HG03575 (cell line): ENCODE measurements around the gene MYBBP1A.

ENCODE experiments used
- ATAC-seq: cut with Tn5 transposase; IDR thresholded peaks from one replicate; pipeline ENCODE4 v1.9.1; 2021; ENCODE audit not compliant: unreplicated experiment, insufficient number of reproducible peaks, low FRiP score; ENCODE audit errors: extremely low read depth

The MYBBP1A gene

DNA sequence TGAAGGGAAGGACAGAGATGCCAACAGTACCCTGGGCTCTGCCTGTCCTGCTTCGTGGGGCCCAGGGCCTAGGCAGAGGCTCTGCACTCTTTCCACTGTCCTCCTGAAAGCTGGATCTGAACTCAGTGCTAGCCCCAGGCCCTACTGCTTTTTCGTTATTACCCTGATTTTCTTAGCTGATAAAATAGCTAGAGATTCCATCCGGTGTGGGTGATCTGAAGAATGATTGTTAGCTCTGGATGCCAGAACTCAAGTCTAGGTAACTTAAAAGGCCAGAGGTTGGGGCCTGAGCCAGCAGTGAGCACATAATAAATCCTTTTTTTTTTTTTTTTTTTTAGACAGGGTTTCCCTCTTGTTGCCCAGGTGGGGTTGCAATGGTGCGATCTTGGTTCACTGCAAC lies 1.8 kb upstream of the MYBBP1A start:
- ATAC-seq, result no peak

DNA sequence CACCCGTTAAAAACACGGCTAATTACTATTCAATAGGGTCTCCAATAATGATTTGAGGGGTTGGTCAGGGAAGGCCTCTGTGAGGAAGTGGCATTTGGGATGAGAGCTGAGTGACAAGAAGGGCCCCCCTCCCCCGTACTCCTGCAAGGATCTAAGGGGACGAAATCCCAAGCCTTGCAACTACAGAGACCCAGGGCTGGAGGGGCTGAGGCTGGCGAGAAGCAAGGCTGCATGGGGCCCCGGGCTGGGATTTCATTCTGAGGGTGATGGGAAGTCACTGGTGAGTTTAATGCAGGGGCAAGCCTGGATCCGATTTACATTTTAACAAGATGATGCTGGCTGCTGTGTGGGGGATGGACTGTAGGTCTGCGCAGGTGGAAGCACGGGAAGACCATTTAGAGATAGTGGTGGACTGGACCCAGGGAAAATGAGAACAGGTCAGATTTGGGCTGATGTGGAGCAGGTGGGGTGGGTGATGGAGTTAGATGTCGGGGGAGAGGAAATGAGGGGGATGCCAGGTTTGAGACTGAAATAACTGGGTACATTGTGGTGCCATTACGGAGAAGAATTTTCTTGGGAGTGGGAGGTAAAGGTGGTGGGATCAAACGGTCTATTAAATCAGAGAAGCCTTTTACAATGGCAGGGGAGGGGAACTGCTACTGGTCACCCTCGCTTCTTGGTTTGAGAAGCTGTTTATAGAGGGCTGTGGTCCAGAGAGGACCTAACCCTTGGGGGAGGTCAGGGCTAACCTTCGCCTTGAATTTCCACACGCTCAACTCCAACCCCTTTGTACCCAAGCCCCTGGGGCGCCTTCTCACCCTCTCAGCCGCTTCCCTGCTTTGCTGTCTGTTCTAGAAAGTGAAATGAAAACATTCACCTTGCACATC lies 932 bp upstream of the MYBBP1A start:
- no peak for ATAC-seq

DNA sequence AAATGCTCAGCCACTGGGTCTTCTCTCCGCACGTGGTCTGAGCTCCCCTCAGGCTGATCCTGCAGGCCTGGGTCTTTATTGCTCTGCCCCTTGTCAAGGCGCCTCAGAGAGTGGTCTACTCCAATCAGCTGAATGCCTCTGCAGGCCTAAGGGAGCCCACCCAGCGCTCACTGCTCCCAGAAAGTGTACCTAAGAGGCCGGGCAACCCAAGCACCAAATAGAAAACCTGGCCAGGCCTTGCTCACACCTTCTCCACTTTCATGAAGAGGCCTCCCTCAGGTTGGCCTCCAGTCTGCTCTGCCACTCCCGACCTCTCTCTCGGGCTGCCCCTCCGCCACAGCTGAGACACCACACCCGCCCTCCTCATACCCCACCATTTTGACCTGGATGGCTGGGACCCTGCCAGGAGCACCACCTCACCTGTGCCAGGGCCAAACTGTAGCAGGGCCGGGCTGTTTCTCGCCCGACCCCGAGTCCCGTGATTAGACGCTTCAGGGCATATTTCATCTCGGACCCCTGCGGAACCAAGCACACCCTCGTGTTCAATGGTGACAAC lies 665 bp downstream of the MYBBP1A start:
- no peak for ATAC-seq

DNA sequence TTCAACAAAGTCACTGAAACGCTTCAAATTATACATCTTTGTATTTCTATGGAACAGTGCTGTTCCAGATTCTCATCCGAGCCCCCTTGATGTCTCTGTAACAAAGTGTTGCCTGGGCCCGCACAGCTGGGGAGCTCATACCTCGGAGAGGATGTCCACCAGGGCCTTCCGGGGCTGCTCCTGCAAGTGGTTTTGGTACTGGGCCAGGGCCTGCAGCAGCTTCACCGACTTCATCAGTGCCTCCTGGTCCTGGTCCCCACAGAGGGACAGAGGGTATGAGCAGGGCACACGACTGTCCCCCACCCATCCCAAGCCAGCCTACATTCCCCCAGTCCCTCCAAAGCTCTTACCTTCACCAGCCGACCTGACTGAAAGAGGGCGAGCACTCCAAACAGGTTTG lies 1.5 kb downstream of the MYBBP1A start:
- ATAC-seq, result no peak

DNA sequence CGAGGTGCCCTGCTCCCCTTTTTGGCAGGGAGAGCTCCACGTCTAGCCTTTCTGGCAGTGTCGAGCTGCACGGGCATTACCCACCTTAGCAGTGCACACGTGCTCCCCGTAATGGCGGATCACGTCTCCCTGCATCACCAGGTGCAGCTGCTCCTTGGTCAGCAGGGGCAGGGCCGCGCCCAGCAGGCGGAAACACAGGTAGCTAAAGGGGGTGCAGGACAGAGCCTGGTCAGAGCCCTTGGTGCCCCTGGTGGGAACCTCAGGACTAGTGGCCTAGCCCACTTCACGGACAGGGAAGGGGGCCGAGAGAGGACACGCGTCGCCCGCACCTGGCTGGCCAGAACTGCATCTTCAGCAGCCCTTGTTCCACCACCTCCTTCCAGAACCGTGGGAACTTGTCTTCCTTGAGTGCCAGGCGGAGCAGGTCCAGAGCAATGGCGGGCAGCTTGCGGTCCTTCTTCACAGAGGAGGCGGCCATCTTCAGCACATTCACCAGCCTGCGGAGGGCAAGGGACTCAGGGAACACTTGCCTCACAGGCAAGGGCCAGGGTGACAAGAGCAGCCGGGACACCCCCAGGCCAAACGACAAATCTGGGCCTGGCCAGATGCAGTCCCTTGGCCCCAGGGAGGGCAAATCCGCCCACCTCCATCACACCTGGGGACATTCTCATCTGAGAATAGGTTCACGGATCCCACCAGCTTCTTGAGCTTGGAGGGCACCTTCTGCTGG lies 3.2 kb downstream of the MYBBP1A start:
- no peak for ATAC-seq

DNA sequence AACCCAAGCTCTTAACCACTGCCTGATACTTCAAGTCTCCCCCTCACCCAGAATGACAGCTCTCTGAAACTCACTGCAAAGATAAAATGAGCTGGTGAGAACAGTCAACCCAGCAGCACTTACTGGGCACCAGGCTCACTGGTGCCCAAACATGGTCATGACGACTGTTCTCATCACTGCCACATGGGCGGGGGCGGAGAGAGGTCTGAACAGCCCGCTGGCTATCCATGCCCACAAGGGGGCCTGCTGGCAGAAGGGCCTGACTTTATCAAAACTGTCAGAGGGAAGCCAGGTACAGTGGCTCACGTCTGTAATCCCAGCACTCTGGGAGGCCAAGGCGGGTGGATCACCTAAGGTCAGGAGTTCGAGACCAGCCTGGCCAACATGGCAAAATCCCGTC lies 4.0 kb downstream of the MYBBP1A start:
- no peak for ATAC-seq

DNA sequence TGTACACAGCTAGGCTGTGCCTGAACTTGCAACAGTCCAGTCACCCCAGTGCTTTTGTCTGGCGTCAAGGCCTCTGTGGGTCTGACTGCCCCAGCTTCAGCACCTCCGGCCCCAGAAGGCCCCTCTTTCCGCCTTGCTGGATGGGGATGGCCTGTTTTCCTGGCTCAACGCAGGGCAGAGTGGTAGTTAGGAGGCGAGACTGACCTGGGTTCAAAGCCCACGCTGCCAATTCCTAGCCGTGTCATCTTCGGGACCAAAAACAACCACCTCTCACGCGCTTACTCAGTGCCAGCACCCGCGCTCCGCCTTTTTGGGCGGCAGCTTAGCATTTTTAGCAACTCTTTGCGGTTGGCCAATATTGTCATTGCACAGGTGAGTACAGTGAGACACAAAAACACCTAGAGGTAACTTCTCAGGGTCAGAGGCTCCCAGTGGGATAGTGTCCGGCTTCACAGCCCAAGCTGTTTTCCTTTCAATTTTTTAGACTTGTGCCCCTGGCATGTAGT lies 4.6 kb downstream of the MYBBP1A start:
- ATAC-seq, result no peak

DNA sequence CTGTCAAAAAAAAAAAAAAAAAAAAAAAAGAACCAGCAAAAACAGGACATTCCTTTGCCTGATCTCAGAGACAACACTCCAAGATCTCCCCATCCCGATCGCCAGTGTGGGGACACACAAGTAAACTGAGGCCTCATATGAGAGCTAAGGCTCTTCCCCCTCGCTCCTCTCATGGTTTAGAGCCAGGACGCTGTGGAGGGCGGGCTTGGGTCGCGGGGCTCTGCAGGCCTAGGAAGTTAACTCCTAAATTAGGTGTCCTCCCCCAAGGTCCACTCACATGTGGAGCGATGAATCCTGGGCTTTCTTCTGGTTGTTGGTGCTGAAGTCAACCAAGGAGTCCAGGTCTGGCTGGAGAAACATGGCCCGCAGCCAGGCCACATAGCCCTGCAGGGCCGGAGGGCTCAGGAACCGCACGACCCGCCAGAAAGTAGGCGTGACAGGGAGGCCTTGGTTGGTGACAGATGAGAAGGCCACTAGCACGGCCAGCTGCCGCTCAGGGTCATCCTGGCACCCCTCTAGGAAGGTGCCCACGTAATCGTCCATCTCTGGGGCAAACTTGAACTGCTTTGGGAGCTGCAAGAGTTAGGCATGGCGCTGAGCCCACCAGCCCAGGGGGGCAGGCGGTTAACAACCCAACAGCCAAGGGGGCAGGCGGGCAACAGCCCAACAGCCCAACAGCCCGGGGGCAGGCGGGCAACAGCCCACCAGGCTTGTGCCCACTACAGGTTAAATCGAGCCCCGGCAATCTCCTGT lies 5.2 kb downstream of the MYBBP1A start:
- no peak for ATAC-seq

DNA sequence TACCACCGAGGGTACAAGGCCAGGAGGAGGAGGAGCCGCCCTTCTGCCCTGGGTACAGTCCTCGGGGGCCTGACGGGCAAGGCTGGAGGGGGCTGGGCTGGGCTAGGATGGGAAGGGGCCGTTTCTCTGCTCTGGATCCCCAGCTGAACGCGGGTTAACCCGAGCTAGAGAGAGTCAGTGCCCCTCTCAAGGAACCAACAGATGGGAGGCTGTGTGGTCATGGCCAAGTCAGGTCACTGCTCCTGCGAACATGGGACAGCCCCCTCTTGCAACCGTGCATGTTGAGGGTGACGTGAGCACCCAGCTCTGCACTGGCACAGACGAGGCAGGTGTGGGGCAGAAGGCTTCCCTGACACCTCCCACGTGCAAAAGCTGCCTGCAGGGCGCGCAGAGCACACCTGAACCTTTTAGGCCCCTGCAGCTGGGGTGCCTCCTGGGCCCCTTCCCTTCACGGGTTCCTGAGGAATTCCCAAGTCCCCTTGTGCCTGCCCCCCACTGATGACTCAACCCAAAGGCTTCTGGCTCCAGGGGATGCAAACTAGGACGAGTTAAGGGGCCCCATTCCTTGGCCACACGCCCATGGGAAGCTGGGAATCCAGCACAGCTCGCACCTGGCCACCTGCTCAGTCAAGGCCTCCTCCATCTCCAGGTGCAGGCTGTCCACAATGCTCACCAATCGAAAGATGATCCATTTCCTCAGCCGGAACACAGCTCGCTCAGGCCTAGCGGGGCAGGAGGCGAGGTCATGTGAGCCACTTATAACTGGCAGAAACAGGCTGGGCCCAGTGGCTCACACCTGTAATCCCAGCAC lies 6.3 kb downstream of the MYBBP1A start:
- ATAC-seq, result no peak

DNA sequence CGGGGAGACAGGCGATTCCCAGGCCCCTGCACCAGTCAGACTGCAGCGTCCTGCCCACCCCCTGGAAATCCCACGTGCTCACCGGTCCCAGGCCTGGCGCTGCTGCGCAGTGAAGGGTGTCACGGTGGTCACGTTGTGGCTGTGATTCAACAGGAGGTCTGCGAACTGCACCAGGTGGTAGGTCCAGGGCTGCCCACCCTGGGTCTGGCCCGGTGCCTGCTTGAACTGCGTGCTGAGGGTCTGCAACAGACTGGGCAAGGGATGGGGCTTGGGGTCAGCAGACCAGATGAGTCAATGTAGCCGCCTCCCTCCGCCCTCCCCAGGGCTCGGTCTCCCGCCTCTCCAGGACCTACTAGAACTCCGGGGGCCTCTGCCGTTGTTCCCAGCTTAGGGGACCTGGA lies 7.1 kb downstream of the MYBBP1A start:
- ATAC-seq, result no peak

DNA sequence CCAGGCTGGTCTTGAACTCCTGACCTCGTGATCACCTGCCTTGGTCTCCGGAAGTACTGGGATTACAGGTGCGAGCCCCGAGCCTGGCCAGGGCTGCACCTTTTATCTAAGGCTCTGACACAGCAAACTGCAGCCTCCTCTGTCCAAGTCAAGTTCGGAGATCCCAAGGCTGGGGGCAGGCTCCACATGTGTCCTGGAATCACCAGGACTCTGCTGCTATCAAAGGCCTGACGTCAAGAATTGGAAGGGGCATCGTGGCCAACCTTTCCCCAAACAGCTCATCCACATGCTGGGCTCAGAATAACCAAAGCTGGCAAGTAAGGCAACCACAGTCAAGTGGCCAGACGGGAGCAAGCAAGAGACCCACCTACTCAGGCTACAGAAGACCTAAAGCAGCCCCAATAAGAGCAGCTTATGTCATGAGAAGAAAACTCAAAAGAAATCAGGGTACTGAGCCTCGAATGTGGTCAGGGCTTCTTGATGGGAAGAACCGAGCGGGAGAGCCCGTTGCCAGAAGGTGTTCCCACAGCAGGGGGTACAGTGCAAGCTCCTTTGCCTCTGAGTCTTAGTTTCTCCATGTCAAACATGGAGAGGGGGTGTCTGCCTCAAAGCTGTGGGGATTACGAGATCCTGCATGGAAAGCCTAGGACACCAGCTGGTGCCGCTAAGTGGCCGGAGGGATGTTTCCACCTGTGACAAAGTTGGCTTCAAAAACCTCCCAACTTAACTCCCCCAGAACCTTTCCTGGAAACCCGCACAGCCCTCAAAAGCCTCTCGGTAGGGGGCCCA lies 7.9 kb downstream of the MYBBP1A start:
- no peak for ATAC-seq

DNA sequence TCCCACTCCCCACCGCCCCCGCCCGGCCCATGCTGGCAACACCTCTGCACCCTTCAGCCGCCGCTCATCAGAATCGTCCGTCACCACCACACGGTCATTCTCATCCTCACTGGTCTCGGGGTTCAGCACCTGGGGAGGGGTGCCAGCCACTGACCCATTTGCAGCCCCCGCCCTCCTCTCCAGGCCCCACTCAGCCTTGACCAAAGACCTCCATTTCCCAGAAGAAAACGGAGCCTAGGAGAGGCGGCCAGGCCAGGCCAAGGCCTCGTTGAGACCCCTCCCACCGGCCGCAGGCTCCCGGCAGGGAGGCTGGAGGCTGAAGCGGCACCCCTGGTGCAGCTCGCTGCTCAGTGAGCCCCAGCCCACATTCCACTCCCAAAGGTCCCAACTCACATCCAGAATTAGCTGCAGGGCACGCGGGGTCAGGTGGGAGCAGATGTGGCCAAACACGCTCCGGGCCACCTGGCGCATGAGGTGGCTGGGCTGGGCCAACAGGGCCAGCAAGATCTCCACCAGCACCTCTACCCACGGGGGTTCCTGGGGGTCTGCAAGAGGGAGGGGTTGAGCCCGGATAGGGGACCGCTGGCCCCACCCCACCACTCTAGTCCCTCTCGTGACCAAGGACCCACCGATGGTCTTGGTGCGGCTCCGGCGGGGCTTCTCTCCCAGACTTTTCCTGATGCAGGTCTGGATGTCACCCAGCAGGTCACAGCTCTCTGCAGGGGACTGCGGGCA lies 9.8 kb downstream of the MYBBP1A start:
- ATAC-seq, result no peak

DNA sequence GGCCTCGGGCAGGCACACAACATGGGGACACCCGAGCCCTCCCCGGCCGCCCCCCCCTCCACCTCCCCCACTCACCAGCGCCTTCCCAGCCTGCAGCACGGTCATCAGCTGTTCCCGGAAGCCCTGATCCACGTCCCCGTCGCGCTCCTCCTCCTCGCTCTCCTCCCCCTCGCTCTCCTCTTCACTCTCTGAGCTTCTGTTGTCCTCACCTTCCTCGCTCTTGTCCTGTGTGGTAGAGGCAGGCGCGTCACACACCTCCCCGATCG lies 10.3 kb downstream of the MYBBP1A start:
- ATAC-seq, result no peak

DNA sequence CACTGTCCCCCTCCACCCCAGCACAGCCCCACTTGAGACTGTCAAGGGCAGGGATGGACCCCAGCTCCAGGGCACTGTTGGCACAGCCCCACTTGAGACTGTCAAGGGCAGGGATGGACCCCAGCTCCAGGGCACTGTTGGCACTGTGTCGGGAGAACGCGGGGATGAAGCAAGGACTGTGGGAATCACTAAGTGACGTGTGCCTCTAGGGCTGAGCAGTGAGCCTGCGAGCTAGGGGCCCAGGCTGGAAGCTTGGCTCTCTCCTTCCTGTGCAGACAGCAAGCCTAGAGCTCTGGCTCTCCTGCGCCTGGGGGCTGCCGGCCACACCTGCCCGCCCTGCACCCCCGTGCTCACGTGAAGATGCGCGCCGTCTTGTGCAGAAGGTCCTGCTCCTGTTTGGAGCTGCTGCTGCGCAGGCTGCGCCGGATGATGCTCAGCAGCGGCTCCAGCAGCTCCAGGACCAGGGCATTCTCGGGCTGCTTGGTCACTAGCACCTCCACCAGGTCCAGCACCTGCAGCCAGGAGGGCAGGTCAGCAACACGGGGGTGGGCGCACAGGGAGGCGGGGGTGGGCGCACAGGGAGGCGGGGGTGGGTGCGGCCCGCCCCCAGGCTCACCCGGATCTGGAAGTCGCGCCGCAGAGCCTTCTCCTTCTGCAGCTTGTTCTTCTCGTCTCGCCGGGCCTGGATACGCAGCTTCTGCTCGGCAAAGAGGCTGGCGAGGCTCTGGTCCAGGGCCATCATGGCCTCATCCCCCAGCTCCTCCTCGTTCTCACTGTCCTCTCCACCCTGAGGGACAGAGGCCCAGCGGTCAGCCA lies 10.8 kb downstream of the MYBBP1A start:
- ATAC-seq, result no peak

DNA sequence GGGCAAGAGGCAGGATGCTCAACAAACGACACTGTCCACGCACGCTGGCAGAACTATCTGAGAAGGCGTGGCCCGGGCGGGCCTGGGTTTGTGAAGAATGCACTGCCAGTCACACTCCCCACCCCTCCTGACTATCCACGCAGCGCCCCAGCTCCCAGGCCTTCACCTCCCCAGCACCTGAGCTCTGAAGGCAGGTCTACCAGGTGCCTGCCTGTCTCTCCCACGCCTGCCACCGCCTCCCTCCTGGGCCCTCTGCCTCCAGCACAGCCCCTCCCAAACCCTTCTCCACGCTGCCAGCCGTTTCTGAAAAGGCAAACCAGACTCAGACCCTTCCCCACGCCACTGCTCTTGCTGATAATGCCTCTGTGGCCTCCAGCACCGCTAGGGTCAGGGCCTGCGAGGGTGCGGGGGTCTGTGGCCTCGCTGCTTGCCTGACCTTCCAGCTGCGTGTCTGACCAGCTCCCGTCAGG lies 11.6 kb downstream of the MYBBP1A start:
- ATAC-seq, result no peak

DNA sequence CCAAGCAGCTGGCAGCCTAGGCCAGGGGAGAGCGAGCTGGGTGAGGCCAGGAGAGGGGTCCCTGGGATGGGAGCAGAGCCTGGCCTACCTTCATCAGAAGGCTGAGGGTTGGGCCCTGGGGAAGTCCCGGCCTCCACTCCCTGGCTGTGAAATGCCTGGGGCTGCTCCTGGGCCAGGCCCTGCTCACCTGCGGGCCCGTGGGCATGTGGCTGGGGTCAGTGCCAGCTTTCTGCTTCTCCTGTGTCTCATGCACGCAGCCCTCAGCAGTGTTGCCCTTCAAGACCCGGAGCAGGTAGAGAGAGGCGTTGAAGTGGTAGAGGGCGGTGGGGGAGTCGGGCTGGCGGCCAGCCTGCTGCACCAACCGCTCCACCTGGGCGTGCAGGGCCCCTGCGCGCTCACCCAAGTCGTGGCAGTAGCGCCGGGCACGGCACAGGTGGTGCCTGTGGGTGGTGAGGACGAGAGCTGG lies 12.4 kb downstream of the MYBBP1A start:
- no peak for ATAC-seq
